Stimulated activated CD4-positive, alpha-beta T cell treated with anti-CD3 and anti-CD28 coated beads, Interleukin-4, amount 100 ng/mL, for 4 hours (primary cell): ENCODE measurements around the gene SPG21.

Experiments
- DNase-seq, 2 experiments: peaks; one replicate each; pipeline ENCODE4 v3.0.0-alpha.2; 2020

The SPG21 gene

DNA sequence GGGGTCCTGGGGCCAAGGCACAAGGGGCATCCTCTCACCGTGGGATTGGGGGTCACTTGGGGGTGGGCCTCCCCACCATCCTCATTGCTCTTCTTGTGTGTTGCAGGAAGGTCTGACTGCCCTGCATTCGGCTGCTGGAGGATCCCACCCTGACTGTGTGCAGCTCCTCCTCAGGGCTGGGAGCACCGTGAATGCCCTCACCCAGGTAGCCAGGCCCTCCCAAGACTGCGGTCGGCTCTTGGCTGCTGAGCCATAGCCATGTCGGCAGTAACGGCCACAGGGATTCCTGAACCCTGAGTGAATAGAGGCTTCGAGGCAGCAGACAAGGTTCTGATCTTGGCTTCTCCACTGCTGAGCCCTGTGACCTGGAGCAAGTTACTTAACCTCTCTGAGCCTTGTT, 58.3 kb downstream of the SPG21 start:
- DNase-seq: no peak

- DNase-seq: no peak
Measured at GRCh38 chr15:64930778-64931371, 58.8 kb downstream of the SPG21 start.

DNA sequence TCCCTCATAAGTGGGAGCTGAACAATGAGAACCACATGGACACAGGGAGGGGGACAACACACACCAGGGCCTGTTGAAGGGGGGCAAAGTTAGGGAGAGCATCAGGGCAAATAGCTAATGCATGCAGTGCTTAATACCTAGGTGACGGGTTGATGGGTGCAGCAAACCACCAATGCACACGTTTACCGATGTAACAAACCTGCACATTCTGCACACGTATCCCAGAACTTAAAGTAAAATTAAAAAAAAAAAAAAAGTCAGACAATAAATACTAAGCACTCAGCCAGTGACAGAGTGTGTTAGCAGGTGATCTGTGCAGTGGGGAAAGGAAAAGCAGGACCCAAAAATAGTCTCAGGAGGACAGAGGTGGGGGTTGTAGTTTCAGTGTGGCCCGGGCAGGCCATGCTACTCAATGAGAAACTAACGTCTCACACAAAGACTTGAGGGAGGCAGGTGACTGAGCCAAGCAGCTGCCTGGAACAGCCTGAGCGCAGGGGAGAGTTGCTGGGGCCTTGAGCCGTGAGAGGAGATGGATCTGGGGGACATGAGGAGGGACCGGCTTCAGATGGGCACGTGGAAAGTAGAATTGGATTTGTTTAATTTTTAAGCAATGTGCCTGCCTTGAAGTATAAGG, 59.6 kb downstream of the SPG21 start:
- DNase-seq: no peak

GRCh38 chr15:64928626-64929220, 61.0 kb downstream of the SPG21 start:
- no peak for DNase-seq

GRCh38 chr15:64926661-64927060, 63.1 kb downstream of the SPG21 start:
- DNase-seq: no peak

DNA sequence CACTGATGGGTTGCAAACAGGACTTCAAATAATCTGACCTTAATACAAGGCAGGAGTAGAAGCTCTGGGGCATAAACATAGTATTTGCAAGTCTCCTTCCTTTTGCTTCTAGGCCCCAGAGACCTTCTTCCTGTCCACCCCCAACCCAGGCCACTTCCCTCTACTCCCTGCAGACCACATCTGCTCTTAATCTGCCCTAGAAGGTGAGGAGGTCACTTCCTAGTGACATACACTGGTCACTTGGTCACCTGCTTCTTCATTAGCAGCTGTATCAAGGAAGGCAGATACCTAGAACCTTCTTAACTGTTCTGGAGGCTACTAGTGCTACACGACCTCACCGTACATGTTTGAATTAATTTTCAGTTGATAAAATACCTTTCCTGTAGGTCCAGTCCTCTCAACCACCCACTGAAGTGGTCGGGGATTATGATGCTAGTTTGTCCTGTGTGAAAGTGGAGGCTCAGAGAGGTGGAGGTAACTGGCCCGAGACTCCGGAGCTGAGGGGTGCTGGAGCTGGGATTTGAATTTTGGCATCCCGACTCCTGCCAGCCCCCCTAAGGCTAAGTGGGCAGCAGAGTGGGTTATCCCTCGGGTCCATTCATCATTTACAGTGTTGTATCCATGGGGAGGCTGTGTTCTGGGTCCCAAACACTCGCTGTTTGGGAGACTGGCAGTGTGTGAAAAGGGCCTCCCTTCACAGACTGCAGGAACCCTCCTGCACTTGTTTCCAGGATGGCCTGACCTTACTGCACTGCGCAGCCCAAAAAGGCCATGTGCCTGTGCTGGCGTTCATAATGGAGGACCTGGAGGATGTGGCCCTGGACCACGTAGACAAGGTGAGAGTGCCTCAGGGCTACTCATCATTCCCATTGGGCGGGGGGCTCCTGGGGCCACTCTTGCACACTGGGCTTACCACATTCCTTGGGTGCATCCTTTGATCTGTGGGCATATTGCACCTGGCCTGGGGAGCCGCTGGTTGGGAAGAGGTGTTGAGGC, 64.1 kb downstream of the SPG21 start:
- no peak for DNase-seq

GRCh38 chr15:64923546-64923945, 66.2 kb downstream of the SPG21 start:
- no peak for DNase-seq

GRCh38 chr15:64921711-64922110, 68.0 kb downstream of the SPG21 start:
- DNase-seq: no peak

- no peak for DNase-seq
Measured at GRCh38 chr15:64919721-64920120, 70.0 kb downstream of the SPG21 start.

DNA sequence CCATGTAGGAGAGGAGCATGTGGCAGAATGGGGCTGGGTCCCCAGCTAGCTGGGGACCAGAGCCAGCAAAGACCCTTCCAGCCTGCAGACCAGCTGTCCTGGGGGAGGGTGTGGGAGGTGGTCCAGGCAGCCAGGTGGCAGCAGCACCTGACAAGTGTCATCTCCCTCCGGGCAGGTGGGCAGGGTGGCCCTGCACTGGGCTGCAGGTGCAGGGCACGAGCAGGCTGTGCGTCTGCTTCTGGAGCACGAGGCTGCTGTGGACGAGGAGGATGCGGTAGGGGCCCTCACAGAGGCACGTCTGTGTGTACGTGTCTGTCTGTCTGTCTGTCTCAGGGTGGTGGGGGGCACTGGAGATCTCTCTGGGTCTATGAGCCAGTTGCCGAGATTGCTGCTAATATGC, 72.5 kb downstream of the SPG21 start:
- no peak for DNase-seq

DNA sequence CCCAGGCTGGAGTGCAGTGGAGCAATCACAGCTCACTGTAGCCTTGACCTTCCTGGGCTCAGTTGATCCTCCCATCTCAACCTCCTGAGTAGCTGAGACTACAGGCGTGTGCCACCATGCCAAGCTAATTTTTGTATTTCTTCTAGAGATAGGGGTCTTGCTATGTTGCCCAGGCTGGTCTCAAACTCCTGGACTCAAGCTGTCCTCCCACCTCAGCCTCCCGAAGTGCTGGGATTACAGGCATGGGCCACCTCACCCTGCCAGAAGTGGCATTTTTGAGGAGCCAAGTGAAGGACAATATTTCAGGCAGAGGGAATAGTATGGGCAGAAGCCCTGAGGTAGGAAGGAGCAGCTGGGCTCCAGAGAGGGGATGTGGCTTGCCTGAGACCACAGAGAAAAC, 73.3 kb downstream of the SPG21 start:
- no peak for DNase-seq

GRCh38 chr15:64915518-64916227, 74.0 kb downstream of the SPG21 start:
- DNase-seq: no peak
